ENCODE results near the gene ZNF177. TPM values are rescaled to one million over a fixed set of nuclear protein-coding genes. Genes with fewer than 3 reads are reported as not detected.
A peak's percentile ranks its signal among the peaks of the same experiment; 100 is the strongest.

ZNF177 gene
- total RNA-seq, 1 experiment from 2014 or later, result 1.4 TPM

- no peak for ATAC-seq
- Histone ChIP-seq H3K27me3 (ENCODE audit: low read length) (no peaks in the 10 kb centered on the region), H3K9me2 (replicated peaks; ENCODE audit: low read length) (no peaks in the 10 kb centered on the region), H3K4me1 (ENCODE audit: insufficient read depth, low read length) (no peaks in the 10 kb centered on the region), H4K20me1 (ENCODE audit: low read length) (no peaks in the 10 kb centered on the region), H3F3A (ENCODE audit: low read length, unreplicated experiment) (no peaks in the 10 kb centered on the region), H3K9me3 (ENCODE audit: low read length) (peaks cover 32% of the 10 kb centered on the region), H3K4me3 (ENCODE audit: low read length) (peak overlapping the region; percentile 67), H3K9ac (ENCODE audit: low read length) (peak overlapping the region; percentile 72), H2AFZ (ENCODE audit: low read length) (peak overlapping the region; percentile 84), H3K36me3 (ENCODE audit: low read depth, low read length) (peaks cover 48% of the 10 kb centered on the region), H3K27ac (ENCODE audit: low read length) (no peak overlapping the region; the same call in 1 of the 2 replicates), H3K79me2 (ENCODE audit: low read length) (peaks cover 8% of the 10 kb centered on the region), H3K4me2 (ENCODE audit: low read length) (peak overlapping the region; percentile 74)
- no peak for TF ChIP-seq EZH2 (IDR thresholded peaks at IDR 0.05; ENCODE audit: low read length, unreplicated experiment)
- TF ChIP-seq EZH2phosphoT487 (IDR thresholded peaks at IDR 0.05; ENCODE audit: borderline replicate concordance, low read length), result no peak
- CTCF ChIA-PET, result no interaction called here
- POLR2A ChIA-PET (ENCODE audit: unreplicated experiment), result no interaction called here
- intact Hi-C loops (cut with micrococcal nuclease), result no loop called here
- BruUV-seq (replicated peaks), result TSS peak; percentile 80
- DNase-seq, result no peak
Measured at GRCh38 chr19:9324584-9324962, 38.2 kb upstream of the ZNF177 start.

- H2AFZ ChIP-seq (ENCODE audit: low read length), result no peak overlapping the region
- H3K9me3 ChIP-seq (ENCODE audit: low read length), result peaks cover 69% of the 10 kb centered on the region
- ATAC-seq (no peak), DNase-seq (no peak)
- H3K4me1 ChIP-seq (ENCODE audit: insufficient read depth, low read length), result no peaks in the 10 kb centered on the region
- no peak overlapping the region for H3K4me3 ChIP-seq (ENCODE audit: low read length)
- H3K27ac ChIP-seq (ENCODE audit: low read length), result no peak overlapping the region
- H3K4me2 ChIP-seq (ENCODE audit: low read length), result no peak overlapping the region
- POLR2A ChIA-PET (ENCODE audit: unreplicated experiment), result no interaction called here
- intact Hi-C loops (cut with micrococcal nuclease), result no loop called here
- BruUV-seq (replicated peaks), result no TSS peak
- no peaks in the 10 kb centered on the region for H3K9me2 ChIP-seq (replicated peaks; ENCODE audit: low read length)
- no peaks in the 10 kb centered on the region for H3K27me3 ChIP-seq (ENCODE audit: low read length)
- peaks cover 1% of the 10 kb centered on the region for H3K79me2 ChIP-seq (ENCODE audit: low read length)
- no peak for TF ChIP-seq EZH2 (IDR thresholded peaks at IDR 0.05; ENCODE audit: low read length, unreplicated experiment)
- no peak for TF ChIP-seq EZH2phosphoT487 (IDR thresholded peaks at IDR 0.05; ENCODE audit: borderline replicate concordance, low read length)
- TF ChIP-seq CTCF (conservative IDR thresholded peaks at IDR 0.05; ENCODE audit: low read depth, low read length), result no peak
- H3F3A ChIP-seq (ENCODE audit: low read length, unreplicated experiment), result no peaks in the 10 kb centered on the region
- no peaks in the 10 kb centered on the region for H4K20me1 ChIP-seq (ENCODE audit: low read length)
- H3K36me3 ChIP-seq (ENCODE audit: low read depth, low read length), result peaks cover 89% of the 10 kb centered on the region
- CTCF ChIA-PET, result no interaction called here
- no peak overlapping the region for H3K9ac ChIP-seq (ENCODE audit: low read length)
Measured at GRCh38 chr19:9329999-9330398, 32.8 kb upstream of the ZNF177 start.

GRCh38 chr19:9342610-9343304, 20.1 kb upstream of the ZNF177 start:
- Histone ChIP-seq H2AFZ (ENCODE audit: low read length) (no peak overlapping the region), H3K36me3 (ENCODE audit: low read depth, low read length) (peaks cover 81% of the 10 kb centered on the region), H3K4me3 (ENCODE audit: low read length) (peak overlapping the region; percentile 2; the same call in 1 of the 2 replicates), H3K79me2 (ENCODE audit: low read length) (no peaks in the 10 kb centered on the region), H3K9ac (ENCODE audit: low read length) (no peak overlapping the region), H3K4me2 (ENCODE audit: low read length) (no peak overlapping the region), H3K9me3 (ENCODE audit: low read length) (peaks cover 76% of the 10 kb centered on the region), H3K4me1 (ENCODE audit: insufficient read depth, low read length) (no peaks in the 10 kb centered on the region), H3K27me3 (ENCODE audit: low read length) (no peaks in the 10 kb centered on the region), H3F3A (ENCODE audit: low read length, unreplicated experiment) (no peaks in the 10 kb centered on the region), H3K27ac (ENCODE audit: low read length) (no peak overlapping the region), H3K9me2 (replicated peaks; ENCODE audit: low read length) (no peaks in the 10 kb centered on the region), H4K20me1 (ENCODE audit: low read length) (no peaks in the 10 kb centered on the region)
- ChIA-PET POLR2A (ENCODE audit: unreplicated experiment) (no interaction called here), CTCF (no interaction called here)
- DNase-seq (no peak), ATAC-seq (no peak)
- intact Hi-C loops (cut with micrococcal nuclease), result no loop called here
- TSS peak; percentile 7 for BruUV-seq (replicated peaks)
- no peak for TF ChIP-seq EZH2 (IDR thresholded peaks at IDR 0.05; ENCODE audit: low read length, unreplicated experiment)
- no peak for TF ChIP-seq CTCF (conservative IDR thresholded peaks at IDR 0.05; ENCODE audit: low read depth, low read length)
- TF ChIP-seq EZH2phosphoT487 (IDR thresholded peaks at IDR 0.05; ENCODE audit: borderline replicate concordance, low read length), result no peak
